Left ventricle myocardium inferior (tissue), 1 donor: ENCODE measurements around the gene SNX32. TPM values are rescaled to one million over a fixed set of nuclear protein-coding genes. Genes with fewer than 3 reads are reported as not detected.

Experiments used
- DNase-seq: peaks from one replicate; pipeline ENCODE4 v3.0.0-alpha.2; 2020
- H3K27ac ChIP-seq: fragments of 200-600 bp; replicated peaks from 2 replicates; pipeline ENCODE4 v1.8.0; 2021
- H3K27me3 ChIP-seq: fragments of 200-600 bp; 2 replicates; pipeline ENCODE4 v1.8.0; 2021; ENCODE audit warnings: low read depth
- H3K36me3 ChIP-seq: fragments of 200-600 bp; 2 replicates; pipeline ENCODE4 v1.8.0; 2021
- H3K4me1 ChIP-seq: fragments of 200-600 bp; 2 replicates; pipeline ENCODE4 v1.8.0; 2021
- H3K4me3 ChIP-seq: fragments of 200-600 bp; 2 replicates; pipeline ENCODE4 v1.8.0; 2021; ENCODE audit warnings: mild to moderate bottlenecking, moderate library complexity
- H3K9me3 ChIP-seq: fragments of 200-600 bp; replicated peaks from 2 replicates; pipeline ENCODE4 v1.8.0; 2021
- intact Hi-C: fragments of 100-400 bp; cut with micrococcal nuclease; formaldehyde crosslinking; loops from one replicate; pipeline ENCODE4 v1.11.0; 2022
- total RNA-seq: library from RNA; stranded (reverse); fragmentation: NEBNext Ultra II Directional; extraction: Animal tissue kit (Norgen Biotek cat#: 25700); gene quantifications from one replicate; pipeline ENCODE4 v1.2.1, GENCODE V29; 2021
- TF ChIP-seq, protein P1 (sequence below): fragments of 200-600 bp; IDR thresholded peaks from 2 replicates; pipeline ENCODE4 v1.8.0; 2021; ENCODE audit warnings: antibody characterized with exemption, mild to moderate bottlenecking, borderline replicate concordance
- donor health status: DM: no; HTN: yes; CAD: no; lungs with severe emphysema.

SNX32 gene
- total RNA-seq, 1 donor from 2014 or later: not detected

DNA sequence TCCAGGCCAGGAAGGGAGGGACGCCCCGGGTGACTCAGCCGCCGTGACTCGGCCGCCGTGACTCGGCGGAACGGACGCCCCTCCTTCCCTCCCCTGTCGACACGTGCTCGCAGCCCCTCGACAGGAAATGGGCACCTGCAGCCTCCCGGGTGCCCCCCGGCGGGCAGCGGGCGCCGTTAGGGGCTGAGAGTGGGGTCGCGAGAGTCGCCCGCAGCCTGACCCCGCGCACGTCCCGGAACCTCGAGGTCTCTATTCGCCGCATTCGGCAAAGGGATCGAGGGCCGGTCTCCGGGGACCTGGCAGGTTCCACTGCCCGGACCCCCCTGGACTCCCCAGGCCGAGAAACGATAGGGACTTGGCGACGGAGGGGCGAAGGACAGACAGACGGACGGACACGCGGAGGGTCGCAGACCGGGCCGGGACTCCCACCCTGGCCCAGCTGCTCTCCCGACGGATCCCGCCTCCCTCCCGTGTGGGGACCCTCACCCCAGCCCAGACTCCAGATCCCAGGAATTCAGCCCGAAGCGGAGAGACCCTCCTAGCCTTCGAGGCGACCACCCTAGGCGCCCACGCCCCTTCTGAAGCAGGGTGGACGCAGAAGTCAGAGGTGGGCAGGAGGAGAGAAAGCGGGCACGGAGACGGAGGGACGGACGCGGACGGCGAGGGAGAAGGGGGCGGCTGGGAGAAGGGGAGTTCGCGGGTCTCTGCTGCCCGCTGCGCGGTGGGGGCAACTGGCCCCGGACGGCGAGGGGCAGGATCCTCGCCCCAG, 65.8 kb downstream of the SNX32 start:
- Histone ChIP-seq H3K4me1 (peaks cover 27% of the 10 kb centered on the region), H3K36me3 (no peaks in the 10 kb centered on the region), H3K27me3 (peaks cover 15% of the 10 kb centered on the region), H3K27ac (peak overlapping the region; percentile 66), H3K4me3 (peak overlapping the region; percentile 79), H3K9me3 (no peaks in the 10 kb centered on the region)
- intact Hi-C loops: no loop called here
- peak; percentile 61 for DNase-seq
- TF ChIP-seq, protein P1, sequence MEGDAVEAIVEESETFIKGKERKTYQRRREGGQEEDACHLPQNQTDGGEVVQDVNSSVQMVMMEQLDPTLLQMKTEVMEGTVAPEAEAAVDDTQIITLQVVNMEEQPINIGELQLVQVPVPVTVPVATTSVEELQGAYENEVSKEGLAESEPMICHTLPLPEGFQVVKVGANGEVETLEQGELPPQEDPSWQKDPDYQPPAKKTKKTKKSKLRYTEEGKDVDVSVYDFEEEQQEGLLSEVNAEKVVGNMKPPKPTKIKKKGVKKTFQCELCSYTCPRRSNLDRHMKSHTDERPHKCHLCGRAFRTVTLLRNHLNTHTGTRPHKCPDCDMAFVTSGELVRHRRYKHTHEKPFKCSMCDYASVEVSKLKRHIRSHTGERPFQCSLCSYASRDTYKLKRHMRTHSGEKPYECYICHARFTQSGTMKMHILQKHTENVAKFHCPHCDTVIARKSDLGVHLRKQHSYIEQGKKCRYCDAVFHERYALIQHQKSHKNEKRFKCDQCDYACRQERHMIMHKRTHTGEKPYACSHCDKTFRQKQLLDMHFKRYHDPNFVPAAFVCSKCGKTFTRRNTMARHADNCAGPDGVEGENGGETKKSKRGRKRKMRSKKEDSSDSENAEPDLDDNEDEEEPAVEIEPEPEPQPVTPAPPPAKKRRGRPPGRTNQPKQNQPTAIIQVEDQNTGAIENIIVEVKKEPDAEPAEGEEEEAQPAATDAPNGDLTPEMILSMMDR: no peak

DNA sequence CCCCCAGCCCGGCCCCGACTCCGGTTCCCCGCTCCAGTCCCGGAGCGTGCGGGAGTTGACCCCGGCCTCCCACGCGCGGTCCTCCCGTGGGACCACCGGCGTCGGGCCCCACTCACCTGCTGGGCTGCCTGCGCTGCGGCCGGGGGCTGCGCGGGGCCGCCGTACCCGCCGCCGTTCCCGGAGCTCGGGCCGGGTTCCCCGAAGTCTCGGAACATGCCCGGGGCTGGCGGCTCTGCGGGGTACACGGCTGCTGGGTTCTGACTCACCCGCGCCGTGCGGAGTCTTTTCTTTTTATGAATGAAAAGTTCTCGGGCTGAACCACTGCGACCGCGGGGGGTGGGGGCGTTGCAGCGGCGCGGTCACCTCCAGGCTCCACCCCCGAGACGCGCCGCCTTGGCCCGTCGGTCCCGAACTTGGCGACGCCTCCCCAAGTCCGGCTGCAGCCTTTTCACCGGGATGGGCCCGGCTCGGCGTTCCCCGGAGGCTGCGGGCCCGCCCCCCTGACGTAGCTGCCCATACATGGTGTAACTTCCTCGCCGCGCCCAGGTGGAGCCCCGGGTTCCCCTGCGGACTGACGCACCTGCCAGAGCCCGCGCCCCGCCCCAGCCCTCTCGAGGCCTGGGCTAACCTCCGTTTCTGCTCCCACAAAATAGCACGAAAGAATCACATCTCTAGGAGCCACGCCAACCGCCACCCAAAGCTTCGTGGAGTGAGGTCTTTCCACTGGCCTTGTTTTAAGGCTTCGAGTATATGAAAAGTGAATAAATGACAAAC, 66.5 kb downstream of the SNX32 start, which contains the start of gene FOSL1:
Gene FOSL1 (minus strand): TSS at position 264 of the 774 bp plus-strand sequence. CDS start 49 bp downstream, at position 215.
- TF ChIP-seq, protein P1: no peak
- H3K27ac ChIP-seq: peak within 1 kb of the TSS; percentile 66
- H3K4me3 ChIP-seq: peak within 1 kb of the TSS; percentile 79
- H3K36me3 ChIP-seq: no peaks in the 10 kb centered on the region
- H3K4me1 ChIP-seq: peaks cover 25% of the 10 kb centered on the region
- H3K9me3 ChIP-seq: no peaks in the 10 kb centered on the region
- peaks cover 15% of the 10 kb centered on the region for H3K27me3 ChIP-seq
- intact Hi-C loops: no loop called here
- peak; percentile 88 for DNase-seq

DNA sequence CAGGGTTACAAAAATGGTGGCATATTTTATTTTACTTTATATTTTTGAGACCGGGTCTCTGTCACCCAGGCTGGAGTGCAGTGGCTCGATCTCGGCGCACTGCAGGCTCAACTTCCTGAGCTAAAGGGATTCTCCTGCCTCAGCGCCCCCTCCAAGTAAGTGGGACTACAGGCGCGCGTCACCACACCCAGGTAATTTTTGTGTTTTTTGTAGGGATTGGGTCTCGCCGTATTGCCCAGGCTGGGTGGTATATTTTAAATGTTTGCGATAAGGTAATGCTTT, 67.1 kb downstream of the SNX32 start:
- peak overlapping the region; percentile 79 for H3K4me3 ChIP-seq
- intact Hi-C loops: no loop called here
- H3K27me3 ChIP-seq: peaks cover 15% of the 10 kb centered on the region
- no peaks in the 10 kb centered on the region for H3K9me3 ChIP-seq
- DNase-seq: no peak
- peak overlapping the region; percentile 66 for H3K27ac ChIP-seq
- H3K36me3 ChIP-seq: no peaks in the 10 kb centered on the region
- TF ChIP-seq, protein P1: no peak
- peaks cover 25% of the 10 kb centered on the region for H3K4me1 ChIP-seq

DNA sequence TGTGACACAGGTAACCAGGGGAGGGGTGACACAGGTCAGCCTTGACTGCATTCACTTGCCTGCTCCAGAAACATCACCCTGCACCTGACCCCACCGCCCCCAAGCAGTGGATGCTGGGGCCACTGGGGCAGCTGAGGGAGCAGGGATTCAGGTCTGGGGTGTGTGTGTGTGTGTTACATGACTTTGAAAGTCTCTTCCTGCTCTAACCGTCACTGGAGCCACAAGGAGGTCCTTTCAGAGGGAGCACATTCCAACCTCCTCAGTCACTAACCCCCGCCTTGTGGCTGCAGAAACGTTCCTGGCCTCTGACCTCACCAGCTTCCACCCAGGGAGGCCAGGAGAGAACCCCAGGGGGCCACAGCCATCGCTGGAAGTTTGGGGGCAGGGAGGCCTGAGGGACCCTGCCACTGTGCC, 69.3 kb downstream of the SNX32 start:
- TF ChIP-seq, protein P1: no peak
- no peaks in the 10 kb centered on the region for H3K9me3 ChIP-seq
- H3K36me3 ChIP-seq: no peaks in the 10 kb centered on the region
- no peak for DNase-seq
- H3K4me1 ChIP-seq: peaks cover 25% of the 10 kb centered on the region
- intact Hi-C loops: no loop called here
- no peak overlapping the region for H3K4me3 ChIP-seq
- no peak overlapping the region for H3K27ac ChIP-seq
- peaks cover 22% of the 10 kb centered on the region for H3K27me3 ChIP-seq

Other genes with a start within 250 kb of the SNX32 start
- gene KCNK7, start 238.2 kb upstream of the SNX32 start, total RNA-seq: 0.85 TPM
- 32.4 TPM for gene MAP3K11, start 219.7 kb upstream of the SNX32 start, total RNA-seq
- 11.9 TPM for gene PCNX3, start 218.2 kb upstream of the SNX32 start, total RNA-seq
- 21.0 TPM for gene SIPA1, start 195.9 kb upstream of the SNX32 start, total RNA-seq
- 33.8 TPM for gene RELA, start 171.0 kb upstream of the SNX32 start, total RNA-seq
- gene KAT5, start 121.7 kb upstream of the SNX32 start, total RNA-seq: 47.0 TPM
- 39.7 TPM for gene RNASEH2C, start 113.2 kb upstream of the SNX32 start, total RNA-seq
- 5.4 TPM for gene AP5B1, start 53.0 kb upstream of the SNX32 start, total RNA-seq
- not detected for gene OVOL1, start 46.9 kb upstream of the SNX32 start, total RNA-seq
- gene CFL1, start 24.2 kb downstream of the SNX32 start, total RNA-seq: 299 TPM
- 31.5 TPM for gene MUS81, start 26.5 kb downstream of the SNX32 start, total RNA-seq
- 85.1 TPM for gene EFEMP2, start 38.8 kb downstream of the SNX32 start, total RNA-seq
- 0.49 TPM for gene CTSW, start 45.9 kb downstream of the SNX32 start, total RNA-seq
- gene FIBP, start 54.5 kb downstream of the SNX32 start, total RNA-seq: 42.2 TPM
- 32.7 TPM for gene CCDC85B, start 56.7 kb downstream of the SNX32 start, total RNA-seq
- 0.47 TPM for gene FOSL1, start 66.4 kb downstream of the SNX32 start, total RNA-seq
- gene C11orf68, start 85.1 kb downstream of the SNX32 start, total RNA-seq: 37.3 TPM
- gene DRAP1, start 85.5 kb downstream of the SNX32 start, total RNA-seq: 94.7 TPM
- not detected for gene TSGA10IP, start 111.5 kb downstream of the SNX32 start, total RNA-seq
- gene SART1, start 127.8 kb downstream of the SNX32 start, total RNA-seq: 30.7 TPM
- gene EIF1AD, start 168.2 kb downstream of the SNX32 start, total RNA-seq: 19.7 TPM
- gene BANF1, start 168.5 kb downstream of the SNX32 start, total RNA-seq: 215 TPM
- gene CST6, start 178.0 kb downstream of the SNX32 start, total RNA-seq: not detected
- gene CATSPER1, start 192.5 kb downstream of the SNX32 start, total RNA-seq: not detected
- gene GAL3ST3, start 215.2 kb downstream of the SNX32 start, total RNA-seq: 1.3 TPM
- gene SF3B2, start 218.4 kb downstream of the SNX32 start, total RNA-seq: 75.5 TPM
- gene PACS1, start 236.3 kb downstream of the SNX32 start, total RNA-seq: 54.9 TPM